Spinal cord (tissue), 10 donors: ENCODE results near the gene IFT81. TPM values are rescaled to one million over a fixed set of nuclear protein-coding genes. Genes with fewer than 3 reads are reported as not detected.

Source experiments
- DNase-seq, 6 donors: peaks; one replicate each; pipeline versions ENCODE4 v3.0.0 to v3.0.0-alpha.2; 2013 to 2015; ENCODE audit warnings: low spot score in 6 of 6, low read depth in 4 of 6
- H3K27ac ChIP-seq: one replicate; pipeline ENCODE4 v1.5.1; 2013; ENCODE audit warnings: low read depth, low read length, control low read depth
- H3K27me3 ChIP-seq: one replicate; pipeline ENCODE4 v1.6.1; 2013; ENCODE audit warnings: low read length; ENCODE audit not compliant: control insufficient read depth, insufficient read depth
- H3K36me3 ChIP-seq: one replicate; pipeline ENCODE4 v1.6.1; 2013; ENCODE audit warnings: low read length; ENCODE audit not compliant: control insufficient read depth, insufficient read depth
- H3K4me1 ChIP-seq: one replicate; pipeline ENCODE4 v1.6.1; 2013; ENCODE audit warnings: low read length; ENCODE audit not compliant: control insufficient read depth, insufficient read depth
- H3K4me3 ChIP-seq: one replicate; pipeline ENCODE4 v1.5.1; 2013; ENCODE audit warnings: low read depth, low read length, control low read depth
- H3K9me3 ChIP-seq: one replicate; pipeline ENCODE4 v1.6.1; 2013; ENCODE audit warnings: low read length; ENCODE audit not compliant: control insufficient read depth, insufficient read depth
- whole genome bisulfite sequencing: methylation state at CpG from one replicate; pipeline ENCODE4 v1.1.5; 2013; ENCODE audit warnings: missing lambda C conversion rate; ENCODE audit not compliant: insufficient coverage; 5-methylcytosine and 5-hydroxymethylcytosine counted together
- polyA plus RNA-seq, 2 donors: library from polyadenylated mRNA; unstranded; fragments of 120-200 nt; gene quantifications; one replicate each; pipeline ENCODE4 v1.2.1, GENCODE V29; 2013; ENCODE audit not compliant: insufficient read length in 2 of 2
- total RNA-seq, 2 donors: library from RNA; depleted of rRNA in 1 of 2; stranded (reverse); fragments of 120-200 nt in 1 of 2; fragments of >200 nt in 1 of 2; gene quantifications; one replicate each; pipeline versions ENCODE4 v1.2.3 to v1.2.4, GENCODE V29; 2013 to 2014
- donor health status: healthy.

Gene IFT81
- total and polyA plus RNA-seq, 4 donors = 28.5 to 39.8 (median 35.8) TPM

DNA sequence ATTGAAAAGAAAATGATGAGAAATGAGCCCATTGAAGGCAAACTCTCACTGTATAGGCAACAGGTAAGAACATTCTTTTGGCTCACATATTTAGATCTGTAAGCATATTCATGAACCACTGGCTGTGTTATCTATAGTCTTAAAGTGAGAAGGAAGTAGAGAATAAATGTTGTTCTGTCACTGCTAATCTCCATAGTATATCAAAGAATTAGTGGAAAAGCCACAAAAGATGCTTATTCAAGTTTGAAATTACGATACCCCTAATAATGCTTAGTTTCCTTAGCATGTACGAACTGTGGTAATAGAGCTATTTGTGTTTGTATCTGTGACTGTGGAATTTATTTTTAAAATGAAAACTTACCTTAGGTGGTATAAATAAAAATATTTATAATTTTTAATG lies 22.8 kb downstream of the IFT81 start:
- Histone ChIP-seq H3K4me3 (no peak overlapping the region), H3K4me1 (no peaks in the 10 kb centered on the region), H3K36me3 (peaks cover 41% of the 10 kb centered on the region), H3K27ac (no peak overlapping the region), H3K9me3 (no peaks in the 10 kb centered on the region), H3K27me3 (no peaks in the 10 kb centered on the region)
- no CpG with 5 or more reads among the region's 2 CpGs for WGBS
- no peak for DNase-seq

DNA sequence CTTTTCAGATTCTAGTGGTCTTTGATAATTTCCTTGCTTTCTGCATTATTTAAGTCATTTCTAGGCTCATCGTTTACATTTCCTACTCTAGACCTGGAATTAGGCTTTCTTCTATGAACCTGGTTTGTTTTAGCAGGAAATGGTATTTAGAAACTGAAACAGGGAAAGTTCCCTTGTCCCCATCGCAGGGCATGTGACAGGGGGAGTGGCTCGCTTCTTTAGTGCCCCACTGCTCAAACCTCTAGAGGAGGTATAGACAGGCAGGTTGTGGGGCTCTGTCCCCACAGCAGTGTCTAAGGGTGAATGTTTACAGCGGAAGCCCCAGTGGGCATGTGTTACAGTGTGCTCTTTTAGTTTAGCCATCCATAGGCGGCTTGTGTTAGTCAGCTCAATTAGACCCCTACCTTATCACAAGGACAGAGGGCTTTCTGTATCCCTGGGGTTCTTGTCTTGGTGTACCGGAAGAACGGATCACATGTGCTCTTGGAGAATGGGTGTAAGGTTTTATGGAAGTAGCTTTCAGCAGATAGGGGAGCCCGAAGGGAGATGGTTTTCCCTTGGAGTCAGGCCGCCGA lies 25.0 kb downstream of the IFT81 start:
- Histone ChIP-seq H3K27me3 (no peaks in the 10 kb centered on the region), H3K27ac (no peak overlapping the region), H3K4me3 (no peak overlapping the region), H3K4me1 (no peaks in the 10 kb centered on the region), H3K9me3 (no peaks in the 10 kb centered on the region), H3K36me3 (peaks cover 46% of the 10 kb centered on the region)
- WGBS = 100% methylated on average over 5 of the region's 10 CpGs
- no peak for DNase-seq

DNA sequence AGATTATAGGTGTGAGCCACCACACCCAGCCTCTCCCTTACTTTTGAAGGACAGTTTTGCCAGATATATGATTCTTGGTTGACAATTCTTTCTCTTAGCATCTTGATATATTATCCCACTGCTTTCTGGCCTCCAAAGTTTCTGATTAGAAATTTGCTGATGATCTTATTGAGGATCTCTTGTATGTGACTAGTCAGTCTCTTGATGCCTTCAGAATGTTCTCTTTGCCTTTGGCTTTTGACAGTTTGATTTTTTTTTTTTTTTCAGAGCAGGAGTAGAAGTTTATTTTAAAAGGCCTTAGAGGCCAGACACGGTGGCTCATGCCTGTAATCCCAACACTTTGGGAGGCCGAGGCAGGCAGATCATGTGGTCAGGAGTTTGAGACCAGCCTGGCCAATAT lies 32.6 kb downstream of the IFT81 start:
- no peak for DNase-seq
- Histone ChIP-seq H3K27ac (no peak overlapping the region), H3K27me3 (no peaks in the 10 kb centered on the region), H3K9me3 (peaks cover 4% of the 10 kb centered on the region), H3K4me1 (no peaks in the 10 kb centered on the region), H3K36me3 (peaks cover 51% of the 10 kb centered on the region), H3K4me3 (no peak overlapping the region)
- WGBS = 100% methylated on average over 2 of the region's 2 CpGs

DNA sequence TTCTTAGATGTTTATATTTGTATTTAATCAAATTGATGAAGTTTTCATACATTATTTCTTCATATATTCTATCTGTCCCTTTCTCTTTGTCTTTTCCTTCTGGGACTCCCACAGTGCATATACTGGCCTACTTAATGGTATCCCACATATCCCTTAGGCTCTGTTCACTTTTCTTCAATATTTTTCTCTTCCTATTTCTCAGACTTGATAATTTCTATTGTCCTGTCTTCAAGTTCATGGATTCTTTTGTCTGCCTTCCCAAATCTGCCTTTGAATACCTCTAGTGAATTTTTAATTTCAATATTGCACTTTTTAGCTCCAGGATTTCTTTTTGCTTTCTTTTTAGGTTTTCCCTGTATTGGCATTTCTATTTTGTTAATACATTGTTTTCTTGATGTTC lies 33.4 kb downstream of the IFT81 start:
- H3K36me3 ChIP-seq = peaks cover 49% of the 10 kb centered on the region
- no peak for DNase-seq
- no peak overlapping the region for H3K27ac ChIP-seq
- H3K4me1 ChIP-seq = no peaks in the 10 kb centered on the region
- no peaks in the 10 kb centered on the region for H3K27me3 ChIP-seq
- no peak overlapping the region for H3K4me3 ChIP-seq
- H3K9me3 ChIP-seq = peaks cover 4% of the 10 kb centered on the region

DNA sequence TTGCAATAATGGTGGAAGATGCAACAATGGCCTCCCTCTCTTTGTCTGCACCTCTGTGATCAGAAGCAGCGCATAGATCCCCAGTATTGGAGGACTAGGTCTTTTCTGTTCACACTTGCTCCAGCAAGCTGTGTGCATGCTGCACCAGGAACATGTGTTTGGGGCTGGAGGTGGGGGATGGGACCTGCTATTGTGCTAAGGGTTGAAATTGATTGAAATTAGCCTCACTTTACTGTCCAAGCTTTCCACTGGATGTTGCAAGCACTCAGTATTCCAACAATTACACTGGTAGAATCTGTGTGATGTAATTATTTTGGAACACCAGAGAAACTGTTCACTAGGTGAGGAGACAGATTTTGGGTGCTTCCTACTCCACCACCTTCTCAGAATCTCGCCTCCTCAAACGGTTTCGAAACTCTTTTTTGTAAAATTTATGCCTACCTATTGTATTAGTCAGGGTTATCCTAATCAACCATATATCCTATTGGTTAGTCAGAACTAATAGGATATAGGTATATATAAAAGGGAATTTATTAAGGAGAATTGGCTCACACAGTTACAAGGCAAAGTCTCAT lies 35.6 kb downstream of the IFT81 start:
- H3K4me3 ChIP-seq = no peak overlapping the region
- no peak overlapping the region for H3K27ac ChIP-seq
- no peak for DNase-seq
- peaks cover 4% of the 10 kb centered on the region for H3K9me3 ChIP-seq
- WGBS = no CpG with 5 or more reads among the region's 4 CpGs
- H3K27me3 ChIP-seq = no peaks in the 10 kb centered on the region
- H3K36me3 ChIP-seq = peaks cover 39% of the 10 kb centered on the region
- no peaks in the 10 kb centered on the region for H3K4me1 ChIP-seq

DNA sequence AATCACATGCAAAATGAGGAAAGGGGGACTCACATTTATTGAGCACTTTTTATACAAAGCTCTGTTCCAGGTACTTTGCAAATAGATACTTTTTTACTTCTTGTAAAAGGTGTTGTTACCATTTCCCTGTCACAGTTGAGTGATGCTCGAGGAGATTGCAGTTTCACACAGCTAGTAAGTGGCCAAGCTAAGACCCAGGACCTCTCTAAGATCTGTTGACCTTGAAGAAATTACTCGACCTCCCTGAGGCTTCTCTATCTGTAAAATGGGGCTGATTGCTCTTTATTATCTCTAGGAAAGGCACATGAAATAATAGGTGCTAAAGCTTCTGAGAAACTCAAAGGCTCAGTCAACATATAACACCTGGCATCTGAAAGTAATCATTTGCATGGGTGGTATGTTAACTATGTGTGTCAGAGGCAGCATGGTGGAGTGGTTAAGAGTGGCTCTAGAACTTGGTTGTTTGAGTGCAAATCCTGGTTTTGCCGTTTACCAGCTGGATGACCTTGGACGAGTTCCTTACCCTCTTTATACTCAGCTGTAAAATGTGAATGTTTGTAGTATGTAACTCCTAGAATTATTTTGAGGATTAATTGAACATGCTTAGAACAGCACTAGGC lies 41.5 kb downstream of the IFT81 start:
- Histone ChIP-seq H3K9me3 (no peaks in the 10 kb centered on the region), H3K27ac (no peak overlapping the region), H3K4me1 (no peaks in the 10 kb centered on the region), H3K27me3 (no peaks in the 10 kb centered on the region), H3K4me3 (no peak overlapping the region), H3K36me3 (peaks cover 22% of the 10 kb centered on the region)
- WGBS = 83% methylated on average over 1 of the region's 4 CpGs
- no peak for DNase-seq

DNA sequence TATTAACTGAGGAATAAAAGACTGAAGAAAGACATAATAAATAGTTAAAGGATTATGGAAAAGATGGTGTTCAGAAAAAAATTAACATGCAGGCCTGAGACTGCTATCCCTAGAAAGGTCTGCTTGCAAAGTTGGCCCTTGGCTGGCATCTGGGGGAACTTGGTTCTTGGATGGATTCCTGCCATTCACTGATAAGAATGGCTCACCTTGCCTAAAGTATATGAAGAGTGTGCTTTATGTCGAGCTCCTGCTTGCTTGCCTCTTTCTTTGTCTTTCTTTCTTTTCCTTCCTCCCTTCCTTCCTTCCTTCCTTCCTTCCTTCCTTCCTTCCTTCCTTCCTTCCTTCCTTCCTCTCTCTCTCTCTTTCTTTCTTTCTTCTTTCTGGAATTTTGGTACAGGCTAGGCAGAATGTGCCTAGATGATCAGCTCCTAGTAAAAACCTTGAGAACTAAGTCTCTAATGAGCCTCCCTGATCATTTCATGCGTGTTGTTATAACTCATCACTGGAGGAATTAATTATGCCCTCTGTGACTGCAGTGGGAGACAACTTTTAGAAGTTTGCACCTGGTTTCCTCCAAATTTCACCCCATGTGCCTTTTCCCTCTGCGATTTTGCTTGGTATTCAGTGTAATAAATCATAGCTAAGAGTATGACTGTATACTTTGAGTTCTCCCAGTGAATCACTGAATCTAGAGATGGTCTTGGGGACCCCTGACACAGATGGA lies 44.7 kb downstream of the IFT81 start:
- no peak overlapping the region for H3K4me3 ChIP-seq
- H3K36me3 ChIP-seq = peaks cover 17% of the 10 kb centered on the region
- 100% methylated on average over 2 of the region's 3 CpGs for WGBS
- H3K9me3 ChIP-seq = no peaks in the 10 kb centered on the region
- no peak overlapping the region for H3K27ac ChIP-seq
- no peaks in the 10 kb centered on the region for H3K4me1 ChIP-seq
- DNase-seq = no peak
- H3K27me3 ChIP-seq = no peaks in the 10 kb centered on the region

DNA sequence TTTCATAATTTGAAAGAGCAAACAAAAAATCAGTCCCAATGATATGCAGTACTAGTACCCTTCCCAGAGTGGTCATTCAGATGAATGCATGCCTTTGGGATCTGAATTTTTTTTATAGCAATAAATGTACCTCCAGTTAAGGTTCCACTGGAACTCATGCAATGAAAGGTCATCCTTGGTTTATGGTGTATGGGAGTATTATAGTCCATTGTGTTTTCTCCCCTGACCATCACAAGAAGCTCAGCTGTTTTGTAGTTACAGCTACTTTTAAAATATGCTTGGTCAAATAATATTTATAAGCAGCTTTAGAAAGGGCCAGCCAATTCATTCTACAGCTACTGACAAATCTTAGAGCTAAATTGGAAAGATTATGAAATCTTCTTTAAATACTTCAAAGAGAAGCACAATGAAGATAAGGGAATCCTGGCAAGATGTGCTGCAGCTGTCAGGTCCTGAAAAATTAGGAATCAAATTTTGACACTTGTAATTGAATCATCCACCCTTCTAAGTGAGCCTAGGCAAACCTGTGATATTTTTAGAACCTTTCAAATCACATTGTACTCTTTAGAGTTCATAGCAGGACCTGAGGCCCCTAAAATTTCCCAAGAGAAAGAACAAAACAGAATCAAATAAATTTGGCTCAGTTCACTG lies 46.5 kb downstream of the IFT81 start:
- no peak for DNase-seq
- no peaks in the 10 kb centered on the region for H3K4me1 ChIP-seq

DNA sequence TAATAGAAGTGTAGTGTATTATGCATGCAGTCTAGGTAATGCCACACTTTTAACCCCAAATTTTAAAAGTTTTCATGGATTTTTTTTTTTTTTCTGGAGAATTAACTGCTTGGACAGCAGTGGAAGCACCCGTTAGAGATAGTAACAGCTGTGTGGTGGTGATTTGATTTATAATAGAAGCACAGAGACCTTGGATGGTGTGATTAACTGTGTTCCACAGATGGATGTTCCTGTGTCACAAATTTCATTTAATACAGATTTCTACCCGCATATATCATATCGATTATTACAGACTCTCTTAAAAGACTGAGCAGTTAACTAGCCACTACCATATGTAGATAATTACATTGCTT lies 47.0 kb downstream of the IFT81 start:
- no peak overlapping the region for H3K27ac ChIP-seq
- no peak for DNase-seq
- no peak overlapping the region for H3K4me3 ChIP-seq
- H3K4me1 ChIP-seq = no peaks in the 10 kb centered on the region
- no peaks in the 10 kb centered on the region for H3K9me3 ChIP-seq
- H3K36me3 ChIP-seq = peaks cover 20% of the 10 kb centered on the region
- WGBS = no CpG with 5 or more reads among the region's 3 CpGs
- H3K27me3 ChIP-seq = no peaks in the 10 kb centered on the region

More for the DNA sequence above, 46.5 kb downstream of the IFT81 start:
- Histone ChIP-seq H3K9me3 (no peaks in the 10 kb centered on the region), H3K27me3 (no peaks in the 10 kb centered on the region), H3K36me3 (peaks cover 17% of the 10 kb centered on the region), H3K4me3 (no peak overlapping the region), H3K27ac (no peak overlapping the region)
